SK-N-MC (cell line): Measurements from ENCODE around the gene EEF2KMT.

Experiments used
- EZH2 ChIP-seq: fragments of 200-600 bp; sonication (generic); IDR thresholded peaks from one replicate; pipeline ENCODE4 v1.6.1; 2017; ENCODE audit warnings: antibody characterized with exemption
- FOXP2 ChIP-seq: optimal IDR thresholded peaks from 2 replicates; pipeline ENCODE3; 2011; ENCODE audit warnings: mild to moderate bottlenecking, moderate library complexity; ENCODE audit not compliant: insufficient read depth; ENCODE audit errors: extremely low read length, control extremely low read depth
- POLR2AphosphoS5 ChIP-seq: IDR thresholded peaks from 2 replicates; pipeline ENCODE4 v1.6.1; 2012; ENCODE audit warnings: mild to moderate bottlenecking, low read depth, low read length, borderline replicate concordance

DNA sequence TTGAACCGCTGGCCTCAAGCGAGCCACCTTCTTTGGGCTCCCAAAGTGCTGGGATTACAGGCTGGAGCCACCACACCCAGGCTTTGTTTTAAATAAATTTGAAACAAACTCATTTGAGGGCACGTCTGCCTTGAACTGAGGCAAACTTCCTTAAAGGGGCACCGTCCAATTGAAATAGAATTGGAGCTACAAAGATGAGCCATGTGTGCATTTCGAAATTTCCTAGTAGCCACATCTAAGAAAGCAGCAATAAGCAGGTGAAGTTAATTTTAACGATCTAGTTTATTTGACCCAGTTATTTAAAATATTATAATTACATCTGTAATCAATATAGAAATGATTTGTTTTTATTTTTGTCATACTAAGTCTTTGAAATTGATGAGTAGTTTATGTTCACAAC is 31.1 kb downstream of the EEF2KMT start:
- TF ChIP-seq POLR2AphosphoS5 (no peak), EZH2 (no peak), FOXP2 (no peak)
